Epidermal melanocyte (primary cell): ENCODE measurements around the gene PROSER2.

Experiments used
- DNase-seq: peaks from one replicate; pipeline ENCODE4 v3.0.0; 2011; ENCODE audit warnings: low spot score; ENCODE audit not compliant: insufficient read length

PROSER2 gene

DNA sequence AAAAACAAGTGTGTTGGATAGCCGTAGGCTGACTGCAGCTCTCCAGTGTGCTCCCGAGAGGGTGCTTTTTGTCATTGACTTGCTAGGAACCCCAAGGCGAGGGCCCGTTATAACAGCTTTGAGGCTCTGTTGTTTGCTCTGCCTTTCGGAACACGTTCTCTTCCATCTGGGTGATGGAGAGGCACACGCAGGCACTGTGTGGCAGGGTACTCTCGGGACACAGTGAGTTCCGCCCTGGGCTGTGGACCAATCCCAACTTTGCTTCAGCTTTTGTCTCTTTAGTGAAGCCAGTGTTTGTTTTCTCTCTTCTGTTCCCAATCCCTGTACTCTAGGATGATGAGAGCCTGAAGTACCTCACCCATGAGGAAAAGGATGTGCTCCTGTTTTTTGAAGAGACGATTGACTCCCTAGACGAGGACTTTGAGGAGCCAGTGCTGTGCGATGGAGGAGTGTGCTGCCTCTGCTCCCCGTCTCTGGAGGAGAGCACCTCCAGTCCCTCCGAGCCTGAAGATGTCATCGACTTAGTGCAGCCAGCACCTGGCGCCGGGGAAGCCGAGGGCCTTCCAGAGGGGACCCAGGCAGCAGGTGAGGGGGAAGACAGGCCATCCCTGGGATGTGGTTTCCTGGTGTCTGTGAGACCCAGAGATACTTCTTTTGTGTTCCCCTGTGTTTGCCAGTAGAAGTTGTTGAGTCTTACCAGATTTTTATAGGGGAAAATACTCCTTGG lies 43.2 kb downstream of the PROSER2 start:
- DNase-seq = no peak

DNA sequence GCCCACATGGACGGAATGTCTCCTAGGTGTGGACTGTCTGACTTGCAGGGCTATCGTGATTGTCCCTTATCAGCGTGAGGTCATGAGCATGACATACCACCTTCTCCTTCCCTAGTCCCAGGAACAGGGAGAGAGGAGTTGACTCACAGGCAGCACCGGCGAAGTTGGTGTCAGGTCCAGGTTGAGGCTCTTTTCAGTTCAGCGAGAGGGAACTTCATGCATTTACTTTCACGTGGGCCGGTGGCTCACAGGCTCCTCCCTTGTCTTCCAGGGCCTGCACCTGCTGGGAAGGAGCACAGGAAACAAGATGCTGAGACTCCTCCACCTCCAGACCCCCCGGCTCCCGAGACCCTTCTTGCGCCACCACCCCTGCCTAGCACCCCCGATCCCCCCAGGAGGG lies 46.1 kb downstream of the PROSER2 start:
- DNase-seq = no peak

- DNase-seq = no peak
Measured at GRCh38 chr10:11869743-11870460, 46.7 kb downstream of the PROSER2 start.

GRCh38 chr10:11870461-11870780 lies 47.3 kb downstream of the PROSER2 start:
- no peak for DNase-seq

GRCh38 chr10:11870900-11871400 lies 47.8 kb downstream of the PROSER2 start:
- DNase-seq = no peak

GRCh38 chr10:11871466-11871865 lies 48.3 kb downstream of the PROSER2 start:
- DNase-seq = no peak

GRCh38 chr10:11874568-11875493 lies 51.7 kb downstream of the PROSER2 start:
- peak; percentile 93 for DNase-seq

GRCh38 chr10:11875494-11876281 lies 52.5 kb downstream of the PROSER2 start:
- DNase-seq = peak; percentile 80

GRCh38 chr10:11876324-11876723 lies 53.2 kb downstream of the PROSER2 start:
- DNase-seq = no peak

DNA sequence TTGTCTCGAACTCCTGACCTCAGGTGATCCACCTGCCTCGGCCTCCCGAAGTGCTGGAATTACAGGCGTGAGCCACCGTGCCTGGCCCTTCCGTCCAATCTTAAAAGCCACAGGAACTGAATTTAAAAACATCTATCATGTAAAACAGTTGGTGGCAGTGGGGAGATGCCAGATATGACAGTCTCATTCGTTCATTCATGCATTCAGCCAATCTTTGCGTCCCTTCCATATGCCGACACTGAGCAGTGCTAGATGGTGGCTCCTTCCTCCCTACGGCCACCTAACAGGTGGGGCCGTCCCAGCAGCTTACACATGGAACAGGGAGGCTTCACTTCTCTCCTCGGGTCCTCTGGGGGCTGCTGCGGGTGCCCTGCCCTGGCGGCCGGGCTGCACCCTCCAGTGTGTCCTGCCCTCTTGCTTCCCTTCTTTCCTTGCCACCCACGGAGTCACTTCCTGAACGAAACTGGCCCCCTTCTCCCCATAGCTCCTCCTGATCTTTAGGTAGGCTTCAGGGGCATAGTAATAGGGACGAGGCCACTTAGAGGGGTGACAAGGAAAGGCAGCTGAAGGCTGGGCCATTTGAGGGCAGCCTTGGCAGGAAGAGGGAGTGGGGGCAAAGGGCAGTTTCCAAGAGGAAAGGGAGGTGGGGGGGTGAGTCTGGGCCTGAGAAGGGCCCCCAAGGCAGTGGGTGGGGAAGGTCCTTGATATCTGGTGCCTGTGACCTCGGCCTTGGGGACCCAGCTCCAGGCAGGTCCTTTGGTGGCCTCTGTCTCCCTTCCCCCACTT lies 53.8 kb downstream of the PROSER2 start:
- DNase-seq = no peak

- no peak for DNase-seq
Measured at GRCh38 chr10:11877591-11877905, 54.4 kb downstream of the PROSER2 start.

DNA sequence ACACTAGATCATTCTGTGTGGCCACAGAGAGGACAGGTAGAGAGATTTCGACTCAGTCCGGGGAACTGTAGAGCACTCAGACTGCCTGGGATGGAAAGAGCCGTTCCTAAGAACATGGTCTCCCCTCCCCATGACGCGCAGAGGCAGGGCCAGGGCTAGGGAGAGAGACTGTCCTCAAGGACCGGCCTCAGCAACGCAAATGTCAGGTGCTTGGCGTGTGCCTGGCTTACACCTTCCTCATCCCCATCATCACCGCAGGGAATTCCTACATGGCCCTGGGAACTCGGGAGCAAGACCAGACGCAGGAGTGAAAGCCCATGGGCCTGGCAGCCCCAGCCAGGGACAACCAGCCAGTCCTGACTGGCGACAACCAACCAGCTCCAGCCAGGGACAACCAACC lies 55.6 kb downstream of the PROSER2 start:
- DNase-seq = no peak

- DNase-seq = no peak
Measured at GRCh38 chr10:11879387-11880094, 56.4 kb downstream of the PROSER2 start.

- no peak for DNase-seq
Measured at GRCh38 chr10:11880151-11881029, 57.2 kb downstream of the PROSER2 start.

- no peak for DNase-seq
Measured at GRCh38 chr10:11881030-11881476, 57.9 kb downstream of the PROSER2 start.

- no peak for DNase-seq
Measured at GRCh38 chr10:11881477-11882417, 58.6 kb downstream of the PROSER2 start.

- no peak for DNase-seq
Measured at GRCh38 chr10:11882646-11883375, 59.7 kb downstream of the PROSER2 start.
